ENCODE data around the gene TRIO.

DNA sequence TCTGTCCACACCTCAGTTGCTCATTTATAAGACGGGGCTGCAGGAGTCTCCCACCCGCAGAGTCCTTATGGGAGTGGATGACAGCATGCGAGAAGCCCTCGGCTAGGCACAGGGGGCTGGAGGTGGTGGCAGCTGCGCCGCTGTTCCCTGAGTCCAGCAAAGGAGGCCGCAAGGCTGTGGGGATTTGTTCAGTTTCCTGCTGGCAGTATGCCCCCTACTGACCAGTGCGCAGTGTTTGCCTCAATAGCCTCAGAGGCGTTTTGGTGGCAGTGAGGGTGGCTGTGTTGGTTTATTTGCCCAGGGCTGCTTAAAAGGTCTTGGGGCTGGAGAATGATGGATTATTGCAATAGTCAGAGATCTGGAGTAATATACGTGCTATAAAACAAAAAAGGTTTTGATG, 262.1 kb downstream of the TRIO start:
- TF ChIP-seq POLR2A (IDR thresholded peaks at IDR 0.05) (no peak), CTCF (IDR thresholded peaks at IDR 0.05) (no peak)

Data from upper lobe of left lung (tissue), 4 donors.